A204.1 (cell line): ENCODE measurements around the gene HLF.

ENCODE experiments used
- FAIRE-seq: peaks from 2 replicates; lab custom pipeline; 2012; peaks lifted over from hg19 to GRCh38; lab: Jason Lieb, UNC

Gene HLF

DNA sequence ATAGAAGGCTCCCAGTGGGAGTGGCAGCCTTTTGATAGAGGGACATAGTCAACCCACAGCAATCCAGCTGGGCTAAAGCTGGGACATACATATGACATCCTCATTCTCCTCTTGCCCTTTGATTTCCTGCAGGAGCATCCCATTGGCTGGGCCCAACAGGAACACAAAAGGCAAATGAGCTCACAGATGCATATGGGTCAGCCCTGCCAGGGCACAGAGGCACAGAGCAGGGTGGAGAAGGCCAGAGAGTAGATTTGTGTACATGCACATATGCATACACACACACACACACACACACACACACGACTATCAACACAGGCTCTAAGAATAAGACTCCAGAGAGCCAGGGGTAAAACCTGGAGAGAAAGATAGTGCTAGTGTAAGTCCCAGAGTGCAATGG lies 98.3 kb downstream of the HLF start:
- FAIRE-seq, result no peak

DNA sequence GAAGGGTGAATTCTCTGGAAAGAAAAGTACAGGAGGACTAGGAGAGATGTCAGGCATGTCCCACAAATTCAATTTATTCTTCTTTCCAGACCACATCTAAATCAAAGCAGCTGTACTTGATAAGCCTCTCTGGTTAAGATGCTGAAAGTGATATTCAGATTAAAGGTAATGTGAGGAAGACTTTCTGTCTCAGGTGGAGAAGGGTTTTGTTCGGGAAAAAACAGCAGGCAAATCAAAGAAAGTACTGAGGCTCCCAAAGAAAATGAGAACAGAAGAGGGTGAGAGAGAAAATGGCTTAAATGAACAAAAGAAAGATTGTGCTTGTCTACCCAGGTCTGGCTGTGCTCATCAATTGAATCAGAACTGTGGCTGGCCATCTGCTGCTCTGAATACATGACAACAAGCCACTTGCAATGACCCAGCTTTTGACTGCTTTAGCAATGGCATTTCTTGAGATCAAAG lies 101.3 kb downstream of the HLF start:
- FAIRE-seq, result no peak

DNA sequence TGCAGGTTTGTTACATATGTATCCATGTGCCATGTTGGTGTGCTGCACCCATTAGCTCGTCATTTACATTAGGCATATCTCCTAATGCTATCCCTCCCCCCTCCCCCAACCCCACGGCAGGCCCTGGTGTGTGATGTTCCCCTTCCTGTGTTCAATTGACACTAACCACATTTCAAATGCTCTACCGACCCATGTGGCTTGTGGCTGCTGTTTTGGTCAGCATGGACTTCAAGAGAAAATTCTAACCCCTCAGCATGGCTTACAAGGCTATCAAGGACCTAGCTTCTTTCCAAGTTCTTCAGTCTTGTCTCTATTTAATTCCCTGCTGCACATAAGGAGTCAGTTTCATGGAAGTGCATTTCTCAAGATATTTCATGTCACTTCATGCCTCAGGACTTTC lies 103.9 kb downstream of the HLF start:
- no peak for FAIRE-seq
